Endothelial cell of umbilical vein (primary cell): ENCODE data around the gene TRAPPC10. TPM values are rescaled to one million over a fixed set of nuclear protein-coding genes. Genes with fewer than 3 reads are reported as not detected.

Source experiments
- BruUV-seq: library from RNA; stranded (reverse); fragments of 400-500 nt; replicated peaks from 2 replicates; lab custom pipeline; 2021; lab: Mats Ljungman, UMichigan
- CTCF ChIA-PET: fragments of 300-600, 350-600 bp; sonication (Branson Sonifier 250); formaldehyde crosslinking; loops from one replicate; lab custom pipeline; 2021; ENCODE audit warnings: antibody characterized with exemption, inconsistent platforms; lab: Charles Lee
- POLR2A ChIA-PET: fragments of 300-600, 350-600 bp; sonication (Branson Sonifier 250); formaldehyde crosslinking; loops from one replicate; lab custom pipeline; 2021; ENCODE audit warnings: antibody characterized with exemption, inconsistent platforms; lab: Charles Lee
- DNase-seq: peaks from one replicate; pipeline ENCODE4 v3.0.0-alpha.2; 2011; ENCODE audit warnings: low read depth, low spot score
- FAIRE-seq: peaks from 2 replicates; lab custom pipeline; 2011; peaks lifted over from hg19 to GRCh38; lab: Jason Lieb, UNC
- H2AFZ ChIP-seq: 2 replicates; pipeline ENCODE4 v1.6.0; 2012; ENCODE audit warnings: low read depth, low read length, control low read depth, inconsistent platforms
- H3K27ac ChIP-seq: 2 replicates; pipeline ENCODE4 v1.5.1; 2011; ENCODE audit warnings: low read depth, mild to moderate bottlenecking, control low read depth, low read length, moderate library complexity; ENCODE audit not compliant: insufficient read depth
- H3K27me3 ChIP-seq, 2 experiments: 2 replicates each; pipeline versions ENCODE4 v1.6.0 to v1.6.1; 2011; ENCODE audit warnings: low read length in 2 of 2, mixed read lengths in 1 of 2; ENCODE audit not compliant: control insufficient read depth in 2 of 2, insufficient read depth in 2 of 2
- H3K36me3 ChIP-seq, 2 experiments: 2 replicates in 1 of 2; 3 replicates in 1 of 2; pipeline ENCODE4 v1.5.1; 2011; ENCODE audit warnings: low read length in 2 of 2, mild to moderate bottlenecking in 1 of 2, moderate library complexity in 1 of 2; ENCODE audit not compliant: control insufficient read depth in 2 of 2, insufficient read depth in 2 of 2; ENCODE audit errors: extremely low read depth in 1 of 2
- H3K4me1 ChIP-seq: 3 replicates; pipeline ENCODE4 v1.5.1; 2011; ENCODE audit warnings: mild to moderate bottlenecking, low read length; ENCODE audit not compliant: control insufficient read depth, insufficient read depth; ENCODE audit errors: extremely low read depth
- H3K4me2 ChIP-seq: 2 replicates; pipeline ENCODE4 v1.6.1; 2011; ENCODE audit warnings: low read length, control low read depth, mixed read lengths; ENCODE audit not compliant: insufficient read depth
- H3K4me3 ChIP-seq, 3 experiments: fragments of 200-600 bp in 1 of 3; sonication (generic), shearing (Covaris generic) in 1 of 3; replicated peaks in 1 of 3; 2 replicates each; pipeline ENCODE4 v1.5.1; 2011 to 2016; ENCODE audit warnings: control low read depth in 3 of 3, low read length in 3 of 3, mild to moderate bottlenecking in 2 of 3, inconsistent platforms in 1 of 3, low read depth in 1 of 3, moderate library complexity in 1 of 3; ENCODE audit not compliant: insufficient read depth in 1 of 3
- H3K79me2 ChIP-seq: 2 replicates; pipeline ENCODE4 v1.6.0; 2012; ENCODE audit warnings: low read length, inconsistent platforms; ENCODE audit not compliant: control insufficient read depth, insufficient read depth
- H3K9ac ChIP-seq: replicated peaks from 2 replicates; pipeline ENCODE3; 2011; ENCODE audit warnings: low read length, control low read depth; ENCODE audit not compliant: insufficient read depth; ENCODE audit errors: extremely low read depth
- H3K9me1 ChIP-seq: replicated peaks from 3 replicates; pipeline ENCODE4 v1.6.0; 2011; ENCODE audit warnings: mild to moderate bottlenecking, low read length; ENCODE audit not compliant: control insufficient read depth, insufficient read depth; ENCODE audit errors: extremely low read depth
- H3K9me3 ChIP-seq: replicated peaks from 2 replicates; pipeline ENCODE4 v1.5.1; 2012; ENCODE audit warnings: low read length, inconsistent platforms; ENCODE audit not compliant: control insufficient read depth, insufficient read depth
- H4K20me1 ChIP-seq: replicated peaks from 2 replicates; pipeline ENCODE3; 2011; ENCODE audit warnings: mild to moderate bottlenecking, low read length; ENCODE audit not compliant: control insufficient read depth, insufficient read depth; ENCODE audit errors: extremely low read depth
- FOS ChIP-seq: IDR thresholded peaks from 2 replicates; pipeline ENCODE4 v1.6.1; 2011; ENCODE audit warnings: mild to moderate bottlenecking, low read length, moderate library complexity, borderline replicate concordance; ENCODE audit not compliant: insufficient read depth
- JUN ChIP-seq: IDR thresholded peaks from 2 replicates; pipeline ENCODE4 v1.6.1; 2011; ENCODE audit warnings: borderline replicate concordance, low read depth; ENCODE audit not compliant: insufficient read length, insufficient read depth
- MAX ChIP-seq: IDR thresholded peaks from 2 replicates; pipeline ENCODE4 v1.6.1; 2011; ENCODE audit not compliant: insufficient read depth, insufficient read length
- MYC ChIP-seq: IDR thresholded peaks from one replicate; pipeline ENCODE4 v1.6.1; 2011; ENCODE audit warnings: mild to moderate bottlenecking, low read depth, low read length
- dilution Hi-C: fragments of 300-500 bp; cut with MboI; formaldehyde crosslinking; loops from one replicate; pipeline ENCODE4 v1.15.0; 2019; ENCODE audit warnings: low sequenced_read_pairs; ENCODE audit not compliant: extremely low pct_ligation_motif_present
- intact Hi-C: fragments of 100-400 bp; cut with micrococcal nuclease; formaldehyde crosslinking; loops from one replicate; pipeline ENCODE4 v1.10.0; 2022
- polyA plus RNA-seq, 4 experiments: library from polyadenylated mRNA; depleted of rRNA in 3 of 4; stranded (reverse) in 3 of 4; unstranded in 1 of 4; fragments of >200 nt; gene quantifications; 2 replicates each; pipeline versions ENCODE4 v1.2.1 to v1.2.3, GENCODE V29; 2011 to 2012; ENCODE audit warnings: missing spikeins in 1 of 4
- total RNA-seq: library from RNA; stranded (reverse); gene quantifications from 2 replicates; pipeline ENCODE4 v1.2.3, GENCODE V29; 2021
- TF ChIP-seq, protein P1 (sequence below), 2 donors: IDR thresholded peaks; 1 replicate in 1 of 2; 2 replicates in 1 of 2; pipeline ENCODE4 v1.5.1; 2011; ENCODE audit warnings: low read length in 2 of 2, mild to moderate bottlenecking in 2 of 2, moderate library complexity in 2 of 2, control low read depth in 1 of 2, inconsistent platforms in 1 of 2, low read depth in 1 of 2; ENCODE audit not compliant: insufficient read depth in 1 of 2; ENCODE audit errors: extremely low read depth in 1 of 2

TRAPPC10 gene
- total and polyA plus RNA-seq, 2 donors (not counting 3 experiments of a cell fraction or from before 2014, with no cell fraction given): 21.5 to 33.6 TPM

- Histone ChIP-seq H3K9me1 (no peaks in the 10 kb centered on the region), H3K4me3 (no peak overlapping the region), H3K27me3 (no peaks in the 10 kb centered on the region), H3K36me3 (peaks cover 0 to 4% of the 10 kb centered on the region in 2 experiments), H3K9ac (no peak overlapping the region), H3K4me1 (peaks cover 7% of the 10 kb centered on the region), H4K20me1 (no peaks in the 10 kb centered on the region), H2AFZ (no peak overlapping the region), H3K9me3 (no peaks in the 10 kb centered on the region), H3K27ac (no peak overlapping the region), H3K4me2 (no peak overlapping the region), H3K79me2 (peaks cover 33% of the 10 kb centered on the region)
- intact Hi-C loops (no loop called here), dilution Hi-C loops (no loop called here)
- POLR2A ChIA-PET: no interaction called here
- BruUV-seq: no TSS peak
- no peak for FAIRE-seq
- DNase-seq: no peak
- CTCF ChIA-PET: no interaction called here
- TF ChIP-seq JUN: no peak
- no peak for TF ChIP-seq MYC
- TF ChIP-seq, protein P1, sequence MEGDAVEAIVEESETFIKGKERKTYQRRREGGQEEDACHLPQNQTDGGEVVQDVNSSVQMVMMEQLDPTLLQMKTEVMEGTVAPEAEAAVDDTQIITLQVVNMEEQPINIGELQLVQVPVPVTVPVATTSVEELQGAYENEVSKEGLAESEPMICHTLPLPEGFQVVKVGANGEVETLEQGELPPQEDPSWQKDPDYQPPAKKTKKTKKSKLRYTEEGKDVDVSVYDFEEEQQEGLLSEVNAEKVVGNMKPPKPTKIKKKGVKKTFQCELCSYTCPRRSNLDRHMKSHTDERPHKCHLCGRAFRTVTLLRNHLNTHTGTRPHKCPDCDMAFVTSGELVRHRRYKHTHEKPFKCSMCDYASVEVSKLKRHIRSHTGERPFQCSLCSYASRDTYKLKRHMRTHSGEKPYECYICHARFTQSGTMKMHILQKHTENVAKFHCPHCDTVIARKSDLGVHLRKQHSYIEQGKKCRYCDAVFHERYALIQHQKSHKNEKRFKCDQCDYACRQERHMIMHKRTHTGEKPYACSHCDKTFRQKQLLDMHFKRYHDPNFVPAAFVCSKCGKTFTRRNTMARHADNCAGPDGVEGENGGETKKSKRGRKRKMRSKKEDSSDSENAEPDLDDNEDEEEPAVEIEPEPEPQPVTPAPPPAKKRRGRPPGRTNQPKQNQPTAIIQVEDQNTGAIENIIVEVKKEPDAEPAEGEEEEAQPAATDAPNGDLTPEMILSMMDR (IDR thresholded peaks at IDR 0.05; ENCODE audit: extremely low read depth in 1 of 2, insufficient read depth in 1 of 2, low read depth in 1 of 2, low read length in 2 of 2): no peak
Observed at GRCh38 chr21:44046734-44047133, 34.6 kb downstream of the TRAPPC10 start.

DNA sequence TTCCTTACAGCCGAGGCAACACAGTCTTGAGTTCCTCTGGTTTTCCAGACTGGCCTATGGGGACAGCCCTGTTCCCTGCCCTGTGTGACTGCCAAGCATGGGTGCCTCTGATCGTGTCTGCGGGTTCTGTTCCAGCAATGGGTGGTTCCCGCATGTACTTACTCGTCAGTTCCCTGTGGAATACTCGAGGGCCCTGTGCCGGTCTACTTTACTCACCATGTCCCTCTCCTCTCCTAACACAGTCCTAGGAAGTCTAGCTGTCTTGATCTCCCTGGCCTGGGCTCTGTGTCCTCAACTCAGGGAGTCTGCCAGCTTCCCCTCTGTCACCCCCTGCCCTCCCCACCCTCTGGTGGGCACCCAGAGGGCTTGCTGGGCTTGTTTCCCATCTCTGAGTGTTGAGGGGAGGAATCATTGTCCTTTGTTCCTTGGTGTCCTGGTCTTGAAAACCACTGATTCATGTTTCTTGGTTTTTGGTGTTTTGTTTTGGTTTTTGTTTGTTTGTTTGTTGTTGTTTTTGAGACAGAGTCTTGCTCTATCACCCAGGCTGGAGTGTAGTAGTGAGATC lies 36.0 kb downstream of the TRAPPC10 start:
- peaks cover 36% of the 10 kb centered on the region for H3K79me2 ChIP-seq
- CTCF ChIA-PET: interaction anchor here (1.7 kb wide), 1 partner anchor 27 kb away, joined by 6 read pairs; no protein-coding TSS in a partner anchor
- H2AFZ ChIP-seq: no peak overlapping the region
- DNase-seq (no peak), FAIRE-seq (no peak)
- no peak overlapping the region for H3K27ac ChIP-seq
- H3K4me3 ChIP-seq: no peak overlapping the region
- BruUV-seq: no TSS peak
- H3K27me3 ChIP-seq: no peaks in the 10 kb centered on the region
- H4K20me1 ChIP-seq: no peaks in the 10 kb centered on the region
- intact Hi-C loops: no loop called here
- H3K4me1 ChIP-seq: peaks cover 7% of the 10 kb centered on the region
- H3K36me3 ChIP-seq: peaks cover 0 to 5% of the 10 kb centered on the region in 2 experiments
- H3K9me1 ChIP-seq: no peaks in the 10 kb centered on the region
- H3K9ac ChIP-seq: no peak overlapping the region
- no peaks in the 10 kb centered on the region for H3K9me3 ChIP-seq
- dilution Hi-C loops: no loop called here
- POLR2A ChIA-PET: interaction anchor here (0.7 kb wide), 1 partner anchor 13 kb away, joined by 7 read pairs; no protein-coding TSS in a partner anchor
- no peak overlapping the region for H3K4me2 ChIP-seq
- TF ChIP-seq MAX (no peak), JUN (no peak), FOS (no peak)
